Cardiac fibroblast (primary cell): ENCODE data around the gene BTBD9.

Source experiments
- DNase-seq, 2 donors: peaks; one replicate each; pipeline versions ENCODE4 v3.0.0 to v3.0.0-alpha.2; 2010; ENCODE audit warnings: low read depth in 2 of 2
- H3K4me3 ChIP-seq, 2 donors: replicated peaks in 1 of 2; 1 replicate in 1 of 2; 2 replicates in 1 of 2; pipeline ENCODE4 v1.5.1; 2011; ENCODE audit warnings: low read depth in 2 of 2, low read length in 2 of 2, mild to moderate bottlenecking in 2 of 2, moderate library complexity in 1 of 2
- TF ChIP-seq, protein P1 (sequence below): IDR thresholded peaks from one replicate; pipeline ENCODE4 v1.5.1; 2011; ENCODE audit warnings: low read depth, mild to moderate bottlenecking, low read length, inconsistent platforms

The BTBD9 gene

DNA sequence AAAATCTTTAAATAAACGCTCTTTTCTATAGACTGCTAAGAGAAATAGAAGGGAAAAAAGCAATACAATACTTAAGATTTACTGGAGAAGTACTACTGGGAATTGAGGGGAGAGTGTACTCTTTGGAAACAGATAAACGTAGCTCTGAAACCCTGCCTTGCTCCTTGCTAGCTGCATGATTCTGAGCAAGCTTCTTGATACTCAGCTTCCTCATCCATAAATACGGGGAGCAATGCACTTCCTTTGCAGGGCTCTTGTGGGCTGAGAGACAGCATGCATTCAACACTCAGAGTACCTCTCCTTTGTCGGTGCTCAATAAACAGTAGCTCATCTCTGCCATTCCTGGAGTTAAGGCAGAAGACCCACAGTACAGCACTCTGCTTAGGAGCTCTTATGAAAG is 159.7 kb downstream of the BTBD9 start:
- DNase-seq = no peak
- no peak overlapping the region for H3K4me3 ChIP-seq
- TF ChIP-seq, protein P1, sequence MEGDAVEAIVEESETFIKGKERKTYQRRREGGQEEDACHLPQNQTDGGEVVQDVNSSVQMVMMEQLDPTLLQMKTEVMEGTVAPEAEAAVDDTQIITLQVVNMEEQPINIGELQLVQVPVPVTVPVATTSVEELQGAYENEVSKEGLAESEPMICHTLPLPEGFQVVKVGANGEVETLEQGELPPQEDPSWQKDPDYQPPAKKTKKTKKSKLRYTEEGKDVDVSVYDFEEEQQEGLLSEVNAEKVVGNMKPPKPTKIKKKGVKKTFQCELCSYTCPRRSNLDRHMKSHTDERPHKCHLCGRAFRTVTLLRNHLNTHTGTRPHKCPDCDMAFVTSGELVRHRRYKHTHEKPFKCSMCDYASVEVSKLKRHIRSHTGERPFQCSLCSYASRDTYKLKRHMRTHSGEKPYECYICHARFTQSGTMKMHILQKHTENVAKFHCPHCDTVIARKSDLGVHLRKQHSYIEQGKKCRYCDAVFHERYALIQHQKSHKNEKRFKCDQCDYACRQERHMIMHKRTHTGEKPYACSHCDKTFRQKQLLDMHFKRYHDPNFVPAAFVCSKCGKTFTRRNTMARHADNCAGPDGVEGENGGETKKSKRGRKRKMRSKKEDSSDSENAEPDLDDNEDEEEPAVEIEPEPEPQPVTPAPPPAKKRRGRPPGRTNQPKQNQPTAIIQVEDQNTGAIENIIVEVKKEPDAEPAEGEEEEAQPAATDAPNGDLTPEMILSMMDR = no peak

DNA sequence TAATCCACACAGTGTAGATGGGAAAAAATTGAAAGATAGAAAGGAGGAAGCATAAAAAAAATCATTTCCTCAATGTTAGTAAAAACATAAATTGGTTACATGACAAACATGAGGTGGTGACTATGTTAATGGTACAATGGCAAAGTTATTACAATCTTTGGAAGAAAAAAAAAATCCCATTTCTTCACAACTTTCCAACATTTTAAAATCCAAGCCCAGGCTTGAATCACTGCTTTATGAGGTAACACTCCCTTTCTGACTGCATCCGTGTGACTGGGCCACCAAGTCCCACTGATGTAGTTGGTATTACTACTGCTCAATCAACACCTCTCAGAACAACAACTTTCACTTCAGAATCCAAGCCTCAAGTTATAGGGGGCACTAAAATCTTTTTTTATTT is 160.4 kb downstream of the BTBD9 start:
- DNase-seq = no peak
- TF ChIP-seq, protein P1 = no peak

DNA sequence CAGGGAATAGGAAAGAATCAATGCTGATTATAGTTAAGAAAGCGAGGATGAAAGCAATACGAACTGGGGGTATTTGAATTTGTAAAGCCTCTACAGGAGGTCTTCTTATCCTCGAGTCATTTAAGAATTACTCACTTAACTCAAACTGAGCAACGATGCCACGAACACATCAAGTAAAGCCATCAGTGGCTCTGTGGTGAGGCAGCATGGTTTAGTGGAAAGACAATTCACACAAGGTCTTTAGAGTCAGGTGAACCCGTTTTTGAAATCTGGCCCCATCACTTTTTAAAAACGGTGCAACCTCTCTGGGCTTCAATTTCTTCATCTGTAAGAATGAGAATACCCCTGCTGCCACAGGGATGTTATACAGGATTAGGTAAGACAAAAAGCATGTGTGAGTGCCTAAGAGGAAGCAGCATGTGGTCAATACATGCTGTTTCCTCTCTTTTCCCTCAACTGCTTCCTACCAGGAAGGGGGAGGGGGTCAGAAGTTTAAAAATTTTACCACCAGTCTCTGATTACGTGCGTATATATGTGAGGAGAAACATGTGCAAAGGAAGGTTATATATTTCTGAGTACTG is 162.0 kb downstream of the BTBD9 start:
- DNase-seq = no peak
- H3K4me3 ChIP-seq = no peak overlapping the region
- TF ChIP-seq, protein P1 = no peak

More for the DNA sequence above, 160.4 kb downstream of the BTBD9 start:
- H3K4me3 ChIP-seq = no peak overlapping the region

DNA sequence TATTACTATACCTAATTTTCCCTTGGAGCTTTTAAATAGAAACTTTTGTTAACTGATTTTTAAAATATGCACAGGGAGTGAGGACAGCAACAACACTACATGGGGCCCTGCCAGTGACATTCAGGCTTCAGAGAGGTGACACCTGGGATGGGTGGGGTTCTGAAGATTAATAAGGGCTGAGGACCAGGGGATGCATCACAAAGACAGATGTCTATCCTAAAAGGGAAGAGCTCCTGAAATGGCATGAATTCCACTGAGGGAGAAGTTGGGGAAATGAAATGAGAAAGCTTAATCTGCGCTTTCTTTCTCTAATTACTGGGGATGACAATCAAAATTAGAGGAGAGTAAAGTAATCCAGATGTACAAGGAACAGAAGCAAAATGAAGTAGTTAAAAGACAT is 162.8 kb downstream of the BTBD9 start:
- no peak for DNase-seq
- no peak overlapping the region for H3K4me3 ChIP-seq
- TF ChIP-seq, protein P1 = no peak

DNA sequence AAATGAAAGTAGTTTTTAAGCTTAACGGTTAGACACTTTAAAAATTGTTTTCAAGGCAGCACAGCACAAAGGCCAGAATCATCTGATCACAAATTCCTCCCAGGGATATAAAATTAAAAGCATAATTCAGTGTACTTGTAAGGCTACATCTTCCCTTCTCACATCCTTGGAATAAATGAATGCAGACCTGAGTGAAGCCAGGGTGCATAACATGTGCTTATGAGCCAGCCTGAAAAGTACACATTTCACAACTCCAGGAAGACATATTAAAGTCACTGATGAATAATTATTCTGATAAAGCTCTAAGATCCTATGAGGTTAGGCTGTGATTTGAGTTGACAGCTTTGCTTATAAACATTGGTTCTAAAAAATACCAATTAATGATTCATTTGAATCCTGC is 163.6 kb downstream of the BTBD9 start:
- DNase-seq = peak; percentile 18 to 20
- TF ChIP-seq, protein P1 = no peak
- no peak overlapping the region for H3K4me3 ChIP-seq

DNA sequence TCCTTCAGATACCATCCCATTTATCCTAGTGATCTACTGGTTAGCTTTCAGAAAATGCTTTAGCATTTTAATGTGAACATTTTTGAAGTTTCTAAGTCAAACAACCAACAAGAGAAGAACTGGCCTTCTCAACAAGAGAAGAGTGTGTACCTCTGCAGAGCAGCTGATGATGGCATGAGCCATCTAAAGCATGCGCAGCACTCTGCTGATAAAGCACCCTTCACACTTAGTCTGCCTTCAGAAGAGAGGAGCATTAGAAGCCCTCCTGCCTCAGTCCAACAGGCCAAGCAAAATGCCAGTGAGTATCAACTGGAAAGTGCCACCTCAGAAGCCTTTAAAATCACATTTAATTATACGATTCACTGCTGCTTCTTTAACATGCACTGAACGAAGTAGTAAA is 169.2 kb downstream of the BTBD9 start:
- DNase-seq = no peak
- no peak overlapping the region for H3K4me3 ChIP-seq
- TF ChIP-seq, protein P1 = no peak

DNA sequence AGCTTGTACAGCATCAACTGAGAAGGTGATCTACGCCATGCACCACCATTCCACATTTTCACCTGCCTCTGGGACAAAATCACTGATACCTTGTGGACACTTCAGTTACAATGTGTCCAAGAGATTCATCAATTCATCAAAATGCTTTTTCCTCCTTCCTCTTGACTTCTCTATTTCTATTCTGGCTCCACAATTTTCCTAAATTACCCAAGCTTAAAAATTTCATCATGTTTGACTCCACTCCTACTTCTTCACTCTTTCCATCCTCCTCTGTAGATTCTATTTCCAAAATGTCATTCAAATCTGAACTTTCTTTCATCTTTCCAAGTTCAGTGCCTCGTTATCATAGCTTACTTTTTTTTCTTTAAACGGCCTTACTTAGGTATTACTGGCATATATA is 172.2 kb downstream of the BTBD9 start:
- no peak overlapping the region for H3K4me3 ChIP-seq
- DNase-seq = no peak
- TF ChIP-seq, protein P1 = no peak
